Activated CD4-positive, CD25-positive, alpha-beta regulatory T cell treated with anti-CD3 and anti-CD28 coated beads, Interleukin-2, amount 50 U/mL, for 24 hours (primary cell): Measurements from ENCODE around the gene THADA.

Experiments used
- ATAC-seq, 2 donors: fragments of 150-1000 bp; cut with Tn5 transposase; one replicate each; pipeline ENCODE4 v1.10.0; 2021; ENCODE audit warnings: mild to moderate bottlenecking in 1 of 2, moderate library complexity in 1 of 2

Gene THADA

DNA sequence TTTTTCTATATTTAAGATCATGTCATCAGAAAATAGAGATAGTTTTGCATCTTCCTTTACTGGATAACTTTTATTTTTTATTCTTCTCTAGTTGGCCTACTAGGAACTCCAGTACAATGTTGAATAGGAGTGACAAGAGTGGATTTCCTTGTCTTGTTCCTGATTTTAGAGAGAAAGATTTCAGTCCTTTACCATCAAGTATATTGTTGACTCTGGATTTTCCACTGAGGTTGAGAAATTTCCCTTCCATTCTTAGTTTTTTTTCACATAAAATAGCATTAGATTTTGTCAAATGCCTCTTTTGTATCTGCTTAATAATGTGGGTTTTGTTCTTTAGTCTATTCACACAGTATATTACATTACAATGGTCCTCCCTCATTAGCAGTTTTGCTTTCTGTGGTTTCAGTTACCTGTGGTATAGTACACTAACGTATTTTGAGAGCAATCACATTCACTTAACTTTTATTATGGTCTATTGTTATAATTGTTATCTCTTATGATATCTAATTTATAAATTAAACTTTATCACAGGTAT lies 105.5 kb downstream of the THADA start:
- ATAC-seq, result no peak

- no peak for ATAC-seq
Observed at GRCh38 chr2:43488737-43489136, 107.1 kb downstream of the THADA start.

- no peak for ATAC-seq
Observed at GRCh38 chr2:43486603-43487002, 109.2 kb downstream of the THADA start.

GRCh38 chr2:43484323-43484930 lies 111.4 kb downstream of the THADA start:
- ATAC-seq, result no peak

DNA sequence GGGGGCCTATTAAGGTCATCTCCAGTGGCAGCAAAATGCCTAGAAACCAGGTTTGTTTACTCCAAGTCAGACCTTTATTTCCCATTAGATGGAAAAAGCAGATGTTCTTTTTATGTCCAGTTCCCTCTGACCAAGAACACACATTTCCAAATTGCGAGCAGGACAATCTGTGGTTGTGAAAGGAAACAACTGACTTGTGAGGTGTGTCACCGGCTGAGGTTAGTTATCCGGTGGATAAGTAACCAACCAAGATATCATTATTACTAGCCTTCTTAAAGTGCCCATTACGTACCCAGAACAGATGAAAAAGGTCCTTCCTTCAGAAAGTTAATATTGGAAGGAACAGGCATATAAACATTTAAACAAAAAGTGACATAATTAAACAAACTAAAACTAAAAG lies 112.9 kb downstream of the THADA start:
- no peak for ATAC-seq

DNA sequence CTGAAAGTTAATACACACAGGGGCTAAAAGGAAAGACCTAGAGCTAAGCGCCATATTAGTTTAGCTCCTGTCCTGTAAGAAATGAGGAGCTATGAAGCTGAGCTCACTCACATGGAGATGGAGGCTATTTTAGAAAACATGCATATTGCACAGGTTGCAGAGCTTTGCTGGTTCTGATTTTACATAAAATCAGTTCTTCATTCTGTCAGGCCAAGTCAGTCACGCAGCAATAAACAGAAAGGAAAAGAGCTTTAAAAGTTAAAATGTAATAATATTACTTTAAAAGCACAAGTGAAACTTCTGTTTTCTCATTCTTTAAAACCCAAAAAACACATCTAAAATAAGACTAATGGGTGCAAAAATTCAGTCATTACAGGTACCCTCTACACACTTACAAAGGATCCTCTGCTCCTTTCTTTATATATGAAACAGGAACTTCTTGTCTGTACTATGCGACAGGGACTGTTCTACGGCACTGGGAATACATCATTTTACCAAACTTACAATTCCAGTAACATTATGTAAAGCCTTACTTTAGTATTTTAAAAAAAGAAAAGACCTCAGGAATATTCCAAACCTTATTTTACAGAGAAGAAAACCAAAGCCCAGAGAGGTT lies 113.8 kb downstream of the THADA start:
- no peak for ATAC-seq

GRCh38 chr2:43480874-43481273 lies 115.0 kb downstream of the THADA start:
- no peak for ATAC-seq

DNA sequence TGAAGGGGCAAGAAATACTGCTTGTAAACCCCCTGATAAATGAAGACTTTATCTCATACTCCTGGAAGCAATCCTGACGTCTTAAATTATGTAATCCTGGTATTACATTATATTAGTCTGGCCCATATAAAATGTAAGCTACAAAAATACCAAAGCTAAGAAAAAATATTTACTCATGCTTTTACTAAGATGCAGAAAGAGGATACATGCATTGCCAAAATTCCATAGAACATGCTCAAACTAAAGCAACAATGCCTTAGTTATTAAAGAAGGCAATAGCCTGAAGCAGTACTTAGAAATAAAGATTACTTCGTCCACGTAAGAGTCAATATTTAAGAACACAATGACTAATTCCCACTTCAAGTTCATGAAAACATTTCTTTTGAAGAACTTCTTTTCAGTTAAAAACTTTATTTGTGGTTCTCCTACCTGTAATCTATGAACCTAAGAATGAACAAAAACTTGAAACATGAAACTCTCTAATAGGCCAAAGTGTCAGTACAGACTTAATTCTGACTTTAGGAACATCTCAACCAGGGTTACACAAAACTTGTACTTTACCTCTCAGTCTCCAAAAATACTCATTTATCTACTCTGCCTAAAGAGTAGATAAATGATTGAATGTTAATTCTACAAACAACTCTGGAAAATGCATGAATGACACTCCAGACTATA lies 117.3 kb downstream of the THADA start:
- peak in 1 of 2 donors; percentile 38 for ATAC-seq

DNA sequence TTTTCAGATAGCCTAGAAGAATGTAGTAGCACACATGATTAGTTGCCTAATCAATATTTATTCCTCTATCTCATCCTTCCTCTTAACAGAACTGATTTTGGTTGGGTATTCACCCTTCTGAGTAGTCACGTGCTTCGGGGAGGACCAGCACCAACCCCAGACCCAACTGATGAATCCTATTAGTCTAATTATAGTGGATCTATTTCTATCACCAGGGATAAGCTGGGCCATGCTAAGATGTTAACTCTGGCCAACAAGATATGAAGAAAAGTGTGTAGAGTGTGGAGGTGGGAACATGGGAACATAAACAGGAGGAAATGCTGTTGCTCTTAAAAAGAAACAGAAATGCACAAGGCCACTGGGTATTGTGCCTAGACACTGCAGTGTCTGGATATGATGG lies 119.9 kb downstream of the THADA start:
- no peak for ATAC-seq

DNA sequence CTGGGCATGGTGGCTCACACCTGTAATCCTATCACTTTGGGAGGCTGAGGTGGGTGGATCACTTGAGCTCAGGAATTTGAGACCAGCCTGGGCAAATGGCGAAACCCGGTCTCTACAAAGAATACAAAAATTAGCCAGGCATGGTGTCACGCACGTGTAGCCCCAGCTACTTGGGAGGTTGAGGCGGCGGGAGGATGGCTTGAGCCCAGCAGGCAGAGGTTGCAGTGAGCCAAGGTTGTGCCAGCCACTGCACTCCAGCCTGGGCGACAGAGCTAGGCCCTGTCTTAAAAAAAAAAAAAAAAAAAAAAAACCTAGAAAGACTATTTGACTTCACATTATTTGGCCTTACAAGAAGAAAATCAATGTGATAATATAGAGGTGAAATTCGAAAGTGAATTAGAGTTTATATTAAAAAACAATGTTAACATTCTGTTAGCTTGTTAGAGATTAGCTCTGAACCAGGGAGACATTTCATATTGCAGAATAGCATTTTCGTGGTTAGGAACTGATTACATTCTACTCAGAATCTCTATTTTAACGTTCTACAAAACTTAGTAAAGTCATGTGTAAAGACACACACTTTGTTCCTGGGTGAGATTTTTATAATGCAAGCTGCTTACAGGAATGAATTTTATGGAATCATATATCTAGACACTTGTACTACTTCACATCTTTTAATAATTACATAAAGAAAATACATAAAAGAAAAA lies 120.5 kb downstream of the THADA start:
- ATAC-seq, result no peak

DNA sequence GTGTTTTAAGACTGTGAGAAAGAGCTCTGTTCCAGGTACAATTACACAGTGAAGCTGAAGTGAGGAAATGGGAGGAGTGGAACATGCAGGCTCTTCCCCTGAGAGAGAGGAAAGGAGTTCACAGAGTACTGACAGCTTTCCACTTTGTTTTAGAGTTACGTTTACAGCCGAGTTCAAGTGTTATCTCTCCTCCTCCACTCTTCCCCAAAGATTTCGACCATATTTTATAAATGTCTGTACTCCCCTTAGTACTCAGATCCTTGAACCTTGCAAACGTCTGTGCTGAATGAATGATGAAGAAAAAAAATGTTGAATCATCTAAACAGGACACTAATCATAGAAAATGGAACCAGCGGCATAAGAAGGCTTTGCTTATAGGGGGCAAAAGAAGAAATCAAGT lies 121.6 kb downstream of the THADA start:
- ATAC-seq, result no peak

DNA sequence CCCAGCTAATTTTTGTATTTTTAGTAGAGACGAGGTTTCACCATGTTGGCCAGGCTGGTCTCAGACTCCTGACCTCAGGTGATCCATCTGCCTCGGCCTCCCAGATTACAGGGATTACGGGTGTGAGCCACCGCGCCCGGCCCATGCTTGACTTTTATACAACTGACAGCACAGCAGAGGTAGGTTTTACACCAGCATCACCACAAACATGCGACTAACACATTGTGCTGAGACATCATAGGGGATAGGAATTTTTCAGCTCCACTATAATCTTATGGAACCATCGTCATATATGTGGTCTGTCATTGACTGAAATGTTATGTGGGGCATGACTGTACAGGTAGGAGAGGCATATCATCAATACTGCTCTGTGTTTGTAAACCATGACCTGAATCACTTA lies 122.1 kb downstream of the THADA start:
- ATAC-seq, result no peak

DNA sequence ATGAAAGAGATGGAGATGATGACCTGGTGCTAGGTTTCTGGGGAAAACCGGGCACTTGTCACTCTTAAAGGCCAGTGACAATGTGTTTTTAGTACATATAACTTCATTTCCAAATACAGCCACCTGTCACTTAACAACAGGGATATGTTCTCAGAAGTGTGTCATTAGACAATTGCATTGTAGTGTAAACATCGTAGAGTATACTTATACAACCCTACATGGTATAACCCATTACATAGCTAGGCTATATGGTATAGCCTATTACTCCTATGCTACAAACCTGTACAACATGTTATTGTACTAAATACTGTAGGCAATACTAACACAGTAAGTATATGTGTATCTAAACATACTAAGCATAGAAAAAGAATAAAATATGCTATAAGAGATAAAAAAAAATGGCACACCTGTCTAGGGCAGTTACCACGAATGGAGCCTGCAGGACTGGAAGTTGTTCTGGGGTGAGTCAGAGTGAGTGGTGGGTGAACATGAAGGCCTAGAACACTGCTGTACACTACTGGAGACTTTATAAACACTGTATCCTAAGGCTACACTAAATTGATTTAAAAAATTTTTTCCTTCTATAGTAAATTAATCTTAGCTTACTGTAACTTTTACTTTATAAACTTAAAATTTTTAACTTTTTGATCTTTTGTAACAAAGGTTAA lies 123.2 kb downstream of the THADA start:
- ATAC-seq, result no peak

DNA sequence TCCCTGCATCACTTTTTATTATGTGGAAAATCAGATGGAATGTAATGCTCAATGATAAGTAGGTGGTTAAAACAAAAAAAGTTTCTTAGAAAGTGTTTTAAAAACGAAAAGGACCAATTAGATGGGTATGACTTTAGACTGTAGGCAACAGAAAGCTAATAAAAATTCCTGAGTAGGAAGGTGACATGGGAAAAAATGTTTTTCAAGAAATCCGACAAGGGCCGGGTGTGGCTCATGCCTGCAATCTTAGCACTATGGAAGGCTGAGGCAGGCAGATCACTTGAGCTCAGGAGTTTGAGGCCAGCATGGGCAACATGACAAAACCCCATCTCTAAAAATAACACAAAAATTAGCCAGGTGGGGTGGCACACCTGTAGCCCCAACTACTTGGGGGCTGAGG lies 126.1 kb downstream of the THADA start:
- no peak for ATAC-seq

GRCh38 chr2:43469094-43469493 lies 126.7 kb downstream of the THADA start:
- ATAC-seq, result no peak

DNA sequence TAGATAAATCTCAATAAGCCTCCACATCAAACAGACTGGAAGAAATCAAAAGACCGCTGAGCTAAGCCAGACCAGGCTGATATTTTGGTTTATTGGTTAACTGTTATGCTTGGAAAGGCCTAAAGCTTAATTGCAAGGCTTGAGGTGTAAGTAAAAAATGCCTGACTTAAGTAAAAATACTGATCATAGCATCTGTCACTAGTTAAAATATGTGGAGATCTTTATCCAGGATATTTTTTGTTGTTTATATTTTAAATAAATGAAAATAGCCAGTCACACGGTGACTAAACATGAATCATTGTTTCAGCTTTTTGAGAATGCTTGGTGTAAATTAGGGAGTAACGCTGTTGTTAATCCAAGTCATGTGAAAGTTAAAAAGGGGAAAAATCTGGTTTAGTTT lies 127.9 kb downstream of the THADA start:
- ATAC-seq, result no peak

- no peak for ATAC-seq
Observed at GRCh38 chr2:43465234-43465633, 130.6 kb downstream of the THADA start.

- ATAC-seq, result no peak
Observed at GRCh38 chr2:43464590-43464989, 131.2 kb downstream of the THADA start.

DNA sequence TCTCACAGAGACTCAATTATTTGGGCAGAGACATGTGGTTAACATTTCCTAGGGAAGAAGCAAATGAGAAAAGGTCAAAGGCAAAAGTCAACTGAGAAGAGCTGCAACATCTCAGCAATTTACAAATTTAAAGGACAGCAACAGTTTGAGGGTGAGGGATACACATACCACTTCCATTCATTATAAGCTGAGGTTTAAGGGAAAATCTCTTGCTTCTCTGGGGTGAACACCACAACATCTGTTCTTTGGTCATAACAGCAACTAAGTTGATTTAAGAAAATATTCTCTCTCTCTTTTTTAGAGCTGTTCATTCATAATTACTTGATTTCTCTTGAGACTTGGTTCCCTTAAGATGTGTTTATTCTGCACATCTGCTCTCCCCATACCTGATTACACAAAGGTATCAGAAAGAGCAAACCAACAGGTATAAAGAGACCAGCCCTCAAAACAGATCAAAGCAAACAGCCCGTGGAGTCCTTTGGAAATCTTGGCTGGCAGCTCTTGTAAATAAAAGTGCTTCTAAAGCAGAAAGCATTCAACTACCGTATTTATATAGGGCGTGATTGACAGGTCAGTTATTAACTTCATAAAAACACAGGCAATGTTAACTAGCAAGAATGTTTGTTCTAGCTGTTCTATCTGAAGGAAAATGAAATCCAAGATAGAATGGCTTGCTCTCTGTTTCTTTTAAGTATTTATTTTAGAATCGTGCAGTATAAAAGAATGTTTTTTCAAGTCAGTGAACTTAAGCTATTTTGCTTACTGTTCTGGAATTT lies 132.8 kb downstream of the THADA start:
- ATAC-seq, result no peak

GRCh38 chr2:43461453-43462073 lies 134.3 kb downstream of the THADA start:
- ATAC-seq, result no peak

DNA sequence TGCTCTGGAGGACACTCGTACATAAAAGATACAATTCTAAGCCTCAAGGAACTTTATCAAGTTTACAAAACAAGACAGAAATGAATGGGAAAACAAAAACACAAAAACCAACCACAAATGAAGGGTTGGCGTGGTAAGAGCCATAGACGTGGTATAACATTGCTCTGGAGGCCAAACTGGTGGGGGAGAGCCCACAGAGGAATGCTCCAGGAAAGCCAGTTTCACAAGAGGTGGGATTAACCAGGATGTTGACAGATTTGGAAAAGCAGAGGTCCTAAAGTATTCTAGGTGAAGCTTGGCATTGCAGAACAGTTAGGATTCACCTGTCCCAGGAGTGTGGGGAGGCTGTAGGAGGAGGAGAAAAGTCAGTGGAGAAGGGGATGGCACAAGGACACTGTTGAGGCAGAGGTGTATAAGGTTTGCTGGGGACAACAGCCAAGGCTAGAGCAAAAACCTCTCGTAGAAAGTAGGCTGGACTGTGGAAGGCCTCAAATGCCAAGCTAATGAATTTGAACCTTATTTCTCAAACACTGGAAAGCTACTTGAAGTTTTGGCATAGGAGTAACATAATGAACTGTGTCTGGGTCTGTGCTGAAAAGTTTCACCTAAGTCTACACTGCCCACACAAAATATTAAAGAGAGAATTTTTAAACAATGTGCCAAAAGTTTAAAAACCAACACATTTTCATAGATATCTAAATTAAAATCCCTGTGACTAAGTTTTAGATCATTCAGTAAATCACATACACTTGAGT lies 135.1 kb downstream of the THADA start:
- ATAC-seq, result no peak
